ENCODE data around the gene CELSR1. TPM values are rescaled to one million over a fixed set of nuclear protein-coding genes. Genes with fewer than 3 reads are reported as not detected.

CELSR1 gene
- total RNA-seq, 4 donors from 2014 or later, result 18.4 to 56.0 (median 31.0) TPM

- Histone ChIP-seq H3K4me3 (replicated peaks in 1 of 3) (no peak overlapping the region), H3K9me3 (no peaks in the 10 kb centered on the region), H3K4me1 (peaks cover 0 to 9% of the 10 kb centered on the region in 2 donors), H3K36me3 (no peaks in the 10 kb centered on the region), H3K27ac (peak overlapping the region; percentile 22 to 34 (median 28)), H3K27me3 (no peaks in the 10 kb centered on the region)
- 43 to 63% methylated on average over 7 of the region's 8 CpGs for WGBS, 2 donors
- intact Hi-C loops (cut with DNase I), result no loop called here
- TF ChIP-seq CTCF (IDR thresholded peaks at IDR 0.05) (no peak), POLR2A (IDR thresholded peaks at IDR 0.05) (no peak)
- peak; percentile 75 to 82 for DNase-seq
These were observed 20.5 kb upstream of the CELSR1 start for GRCh38 chr22:46557736-46558480.

DNA sequence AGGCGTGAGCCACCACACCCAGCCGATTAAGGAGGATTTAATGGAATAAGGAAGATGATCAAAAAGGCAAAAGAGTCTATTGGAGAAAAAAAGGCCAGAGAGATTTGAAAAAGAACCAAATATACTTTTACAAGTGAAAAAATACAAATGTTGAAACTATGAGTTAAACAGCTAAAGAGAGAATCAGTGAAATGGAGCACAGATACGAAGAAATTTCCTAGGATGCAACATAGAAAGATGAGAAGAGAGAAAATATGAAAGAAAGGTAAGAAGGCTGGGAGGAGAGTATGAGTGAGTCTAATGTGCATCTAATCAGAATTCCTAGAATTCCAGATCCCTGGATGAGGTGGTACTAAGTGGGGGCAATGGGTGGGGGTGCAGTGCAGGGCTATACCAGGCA, 19.4 kb upstream of the CELSR1 start:
- Histone ChIP-seq H3K4me1 (peaks cover 0 to 9% of the 10 kb centered on the region in 2 donors), H3K4me3 (replicated peaks in 1 of 3) (no peak overlapping the region), H3K9me3 (no peaks in the 10 kb centered on the region), H3K36me3 (no peaks in the 10 kb centered on the region), H3K27ac (no peak overlapping the region), H3K27me3 (no peaks in the 10 kb centered on the region)
- intact Hi-C loops (cut with DNase I), result no loop called here
- no peak for DNase-seq
- TF ChIP-seq CTCF (IDR thresholded peaks at IDR 0.05) (no peak), POLR2A (IDR thresholded peaks at IDR 0.05) (no peak)
- WGBS, 2 donors, result 94 to 98% methylated on average over 3 of the region's 3 CpGs

DNA sequence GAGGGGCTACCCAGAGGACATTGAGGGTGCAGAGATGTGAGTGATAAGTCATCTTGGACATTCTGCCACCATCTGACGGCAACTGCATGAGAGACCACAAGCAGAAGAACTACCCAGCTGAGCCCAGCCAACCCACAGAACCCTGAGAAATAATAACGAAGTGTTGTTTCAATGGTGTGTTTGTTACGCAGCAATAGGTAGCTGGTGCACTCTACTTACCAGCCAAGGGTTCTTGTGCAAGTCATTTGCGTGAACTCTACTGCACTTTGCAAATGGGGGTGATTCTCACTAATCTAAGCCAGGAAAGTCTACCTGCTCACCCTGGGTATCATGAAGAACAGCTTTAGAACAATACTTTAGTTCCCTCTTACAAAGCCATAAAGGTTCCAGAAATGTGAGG, 15.8 kb upstream of the CELSR1 start:
- TF ChIP-seq POLR2A (IDR thresholded peaks at IDR 0.05), result no peak
- TF ChIP-seq CTCF (IDR thresholded peaks at IDR 0.05), result no peak
- intact Hi-C loops (cut with DNase I), result no loop called here
- Histone ChIP-seq H3K27ac (no peak overlapping the region), H3K9me3 (no peaks in the 10 kb centered on the region), H3K4me1 (peaks cover 8 to 24% of the 10 kb centered on the region in 2 donors), H3K4me3 (replicated peaks in 1 of 3) (no peak overlapping the region), H3K27me3 (no peaks in the 10 kb centered on the region), H3K36me3 (no peaks in the 10 kb centered on the region)
- no peak for DNase-seq
- WGBS, 2 donors, result 92 to 95% methylated on average over 4 of the region's 4 CpGs

DNA sequence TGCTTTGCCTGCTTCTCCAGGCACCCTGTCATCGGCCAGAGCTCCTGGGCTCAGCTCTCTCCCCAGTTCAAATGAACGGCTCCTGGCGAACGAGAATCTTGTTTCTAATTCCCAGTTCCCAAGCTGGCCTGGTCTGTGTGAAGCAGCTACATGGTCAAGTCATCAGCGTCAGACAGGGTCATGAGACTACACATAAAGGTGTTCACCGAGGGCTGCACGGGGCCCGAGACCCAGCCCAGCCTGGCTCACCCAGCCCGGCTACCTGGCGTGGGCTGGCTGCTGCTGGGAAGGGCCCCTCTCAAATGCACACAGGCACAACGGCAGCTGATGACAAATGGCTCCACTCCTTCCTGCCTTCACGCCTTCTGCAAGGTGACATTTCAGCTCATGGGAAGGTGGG, 14.6 kb upstream of the CELSR1 start:
- no peak for TF ChIP-seq POLR2A (IDR thresholded peaks at IDR 0.05)
- no peak for TF ChIP-seq CTCF (IDR thresholded peaks at IDR 0.05)
- H3K36me3 ChIP-seq, result no peaks in the 10 kb centered on the region
- peaks cover 16 to 28% of the 10 kb centered on the region in 2 donors for H3K4me1 ChIP-seq
- DNase-seq, result no peak
- no peaks in the 10 kb centered on the region for H3K9me3 ChIP-seq
- intact Hi-C loops (cut with DNase I), result no loop called here
- 89 to 90% methylated on average over 12 of the region's 12 CpGs for WGBS, 2 donors
- H3K27ac ChIP-seq, result no peak overlapping the region
- H3K4me3 ChIP-seq (replicated peaks in 1 of 3), result no peak overlapping the region
- no peaks in the 10 kb centered on the region for H3K27me3 ChIP-seq

- DNase-seq, result no peak
- H3K4me3 ChIP-seq (replicated peaks in 1 of 3), result no peak overlapping the region
- H3K27me3 ChIP-seq, result no peaks in the 10 kb centered on the region
- WGBS, 2 donors, result 93 to 96% methylated on average over 5 to 9 of the region's 9 CpGs
- no peak overlapping the region for H3K27ac ChIP-seq
- H3K36me3 ChIP-seq, result no peaks in the 10 kb centered on the region
- H3K4me1 ChIP-seq, result peaks cover 21 to 35% of the 10 kb centered on the region in 2 donors
- intact Hi-C loops (cut with DNase I), result no loop called here
- no peak for TF ChIP-seq POLR2A (IDR thresholded peaks at IDR 0.05)
- no peak for TF ChIP-seq CTCF (IDR thresholded peaks at IDR 0.05)
- H3K9me3 ChIP-seq, result no peaks in the 10 kb centered on the region
These were observed 13.9 kb upstream of the CELSR1 start for GRCh38 chr22:46551321-46551720.

Data from thyroid gland (tissue), 4 donors.